Adipose tissue (tissue), 3 donors: ENCODE measurements around the gene RFX6. TPM values are rescaled to one million over a fixed set of nuclear protein-coding genes. Genes with fewer than 3 reads are reported as not detected.

Experiments used
- H3K27ac ChIP-seq: one replicate; pipeline ENCODE4 v1.5.1; 2013; ENCODE audit warnings: low read depth, low read length
- WGBS, 3 donors: extraction: QIAGEN DNeasy Blood & Tissue Kit; methylation state at CpG; one replicate each; pipeline ENCODE4 v1.1.7; 2013; 5-methylcytosine and 5-hydroxymethylcytosine counted together
- polyA plus RNA-seq, 3 donors: library from polyadenylated mRNA; stranded (reverse); fragments of 200-250 nt; gene quantifications; one replicate each; pipeline ENCODE4 v1.2.3, GENCODE V29; 2013
- donor health status: healthy with polysubstance abuse.
- donor health status: Bipolar disorder and iron deficiency.
- donor health status: healthy.

RFX6 gene
- polyA plus RNA-seq, 3 donors = 0.10 to 1.0 TPM; not detected in 1

GRCh38 chr6:116954335-116954734 is 77.3 kb downstream of the RFX6 start:
- H3K27ac ChIP-seq = no peak overlapping the region
- WGBS, 3 donors = 23 to 32% (median 31%) methylated on average over 2 of the region's 2 CpGs

- no peak overlapping the region for H3K27ac ChIP-seq
- 22 to 83% (median 78%) methylated on average over 7 of the region's 7 CpGs for whole genome bisulfite sequencing, 3 donors
Measured at GRCh38 chr6:116954938-116955337, 77.9 kb downstream of the RFX6 start.

GRCh38 chr6:116955773-116956172 is 78.7 kb downstream of the RFX6 start:
- 32 to 63% (median 60%) methylated on average over 7 of the region's 7 CpGs for WGBS, 3 donors
- no peak overlapping the region for H3K27ac ChIP-seq

GRCh38 chr6:116963972-116964371 is 86.9 kb downstream of the RFX6 start:
- 12 to 55% (median 19%) methylated on average over 1 of the region's 1 CpG for WGBS, 3 donors
- H3K27ac ChIP-seq = no peak overlapping the region

- 63 to 72% (median 64%) methylated on average over 6 of the region's 6 CpGs for WGBS, 3 donors
- H3K27ac ChIP-seq = no peak overlapping the region
Measured at GRCh38 chr6:116966675-116967576, 89.9 kb downstream of the RFX6 start.

GRCh38 chr6:116969211-116969863 is 92.3 kb downstream of the RFX6 start:
- H3K27ac ChIP-seq = no peak overlapping the region
- 22 to 28% (median 25%) methylated on average over 5 of the region's 5 CpGs for WGBS, 3 donors

GRCh38 chr6:116971959-116972358 is 94.9 kb downstream of the RFX6 start:
- no peak overlapping the region for H3K27ac ChIP-seq
- 0 to 3% (median 3%) methylated on average over 1 of the region's 1 CpG for WGBS, 3 donors

- 70 to 76% (median 72%) methylated on average over 5 of the region's 5 CpGs for WGBS, 3 donors
- H3K27ac ChIP-seq = no peak overlapping the region
Measured at GRCh38 chr6:116973976-116974375, 96.9 kb downstream of the RFX6 start.

GRCh38 chr6:116974526-116975316 is 97.7 kb downstream of the RFX6 start:
- no peak overlapping the region for H3K27ac ChIP-seq
- 44 to 64% (median 63%) methylated on average over 5 of the region's 5 CpGs for WGBS, 3 donors

GRCh38 chr6:116975600-116975999 is 98.6 kb downstream of the RFX6 start:
- WGBS, 3 donors = 74 to 78% (median 77%) methylated on average over 3 of the region's 3 CpGs

GRCh38 chr6:116979560-116979959 is 102.5 kb downstream of the RFX6 start:
- H3K27ac ChIP-seq = no peak overlapping the region
- 68 to 79% (median 78%) methylated on average over 1 of the region's 1 CpG for WGBS, 3 donors

More at GRCh38 chr6:116975600-116975999, 98.6 kb downstream of the RFX6 start:
- no peak overlapping the region for H3K27ac ChIP-seq

Other genes starting within 250 kb of the RFX6 start
- gene ZUP1, start 208.5 kb upstream of the RFX6 start, polyA plus RNA-seq = 1 to 10 TPM; 4.4 to 5.7 (median 4.7) TPM
- gene KPNA5, start 196.0 kb upstream of the RFX6 start, polyA plus RNA-seq = 1 to 10 TPM; 1.0 to 4.7 (median 4.4) TPM
- gene FAM162B, start 111.5 kb upstream of the RFX6 start, polyA plus RNA-seq = 1 to 10 TPM; 2.4 to 9.9 (median 9.0) TPM
- gene GPRC6A, start 48.2 kb upstream of the RFX6 start, polyA plus RNA-seq = not detected